Stimulated activated naive B cell treated with anti-CD40 and anti-IgM and Interleukin-4, amounts not matched to agents 10 μg/mL and 1 μg/mL and 100 μg/mL, for 72 hours (primary cell): Measurements from ENCODE around the gene RDH5.

ENCODE experiments used
- ATAC-seq, 2 donors: fragments of 150-1000 bp; cut with Tn5 transposase; replicated peaks; 2 replicates each; pipeline ENCODE4 v1.10.0; 2021; ENCODE audit warnings: moderate library complexity in 1 of 2
- DNase-seq: peaks from one replicate; pipeline ENCODE4 v3.0.0; 2021
- H3K27ac Mint-ChIP-seq: one replicate; pipeline ENCODE4 v1.8.0; 2022; ENCODE audit warnings: mild to moderate bottlenecking, mixed read lengths
- H3K27me3 Mint-ChIP-seq, 2 donors: one replicate each; pipeline ENCODE4 v1.8.0; 2022; ENCODE audit warnings: mixed read lengths in 2 of 2
- H3K36me3 Mint-ChIP-seq, 2 donors: one replicate each; pipeline ENCODE4 v1.8.0; 2022; ENCODE audit warnings: mixed read lengths in 2 of 2, mild to moderate bottlenecking in 1 of 2
- H3K4me1 Mint-ChIP-seq, 2 donors: one replicate each; pipeline ENCODE4 v1.8.0; 2022; ENCODE audit warnings: mixed read lengths in 2 of 2, mild to moderate bottlenecking in 1 of 2
- H3K4me3 Mint-ChIP-seq, 2 donors: one replicate each; pipeline ENCODE4 v1.8.0; 2022; ENCODE audit warnings: mild to moderate bottlenecking in 2 of 2, mixed read lengths in 2 of 2, moderate library complexity in 1 of 2
- H3K9me3 Mint-ChIP-seq, 2 donors: one replicate each; pipeline ENCODE4 v1.8.0; 2022; ENCODE audit warnings: mixed read lengths in 2 of 2, mild to moderate bottlenecking in 1 of 2

Gene RDH5

DNA sequence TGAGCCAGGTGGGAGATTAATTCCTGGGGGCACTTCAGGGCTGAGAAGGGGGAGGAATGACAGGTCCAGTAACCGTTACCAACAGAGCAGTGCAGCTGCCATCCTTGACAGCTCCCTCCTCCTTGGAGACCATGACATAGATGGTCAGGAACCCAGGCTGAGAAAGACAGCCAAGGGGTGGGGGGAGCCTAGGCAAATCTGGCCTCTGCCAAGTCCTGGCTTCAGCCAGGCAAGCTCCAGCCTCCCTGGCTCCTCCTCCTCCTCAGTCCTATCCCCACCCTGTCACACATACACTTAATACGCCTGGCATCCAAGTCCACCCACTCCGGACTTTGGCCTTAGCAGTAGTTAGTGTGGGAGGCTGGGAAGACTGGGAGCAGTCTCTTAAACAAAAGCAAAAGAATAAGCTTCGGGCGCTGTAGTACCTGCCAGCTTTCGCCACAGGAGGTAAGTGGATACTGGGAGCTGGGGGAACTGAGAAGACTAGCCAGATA lies at the start of gene RDH5:
RDH5 (plus strand) TSS at position 323 of the 494 bp plus-strand sequence. CDS start 792 bp downstream, outside the sequence.
- ATAC-seq (no peak), DNase-seq (no peak)
- Mint-ChIP-seq H3K9me3 (no peaks in the 10 kb centered on the region), H3K4me1 (peaks cover 29 to 50% of the 10 kb centered on the region in 2 donors), H3K27me3 (no peaks in the 10 kb centered on the region), H3K27ac (no peak within 1 kb of the TSS), H3K4me3 (no peak within 1 kb of the TSS), H3K36me3 (peaks cover 13 to 23% of the 10 kb centered on the region in 2 donors)

GRCh38 chr12:55671746-55672145 lies 48.4 kb upstream of the RDH5 start:
- ATAC-seq (no peak), DNase-seq (no peak)
- H3K36me3 Mint-ChIP-seq, result peaks cover 0 to 2% of the 10 kb centered on the region in 2 donors
- peaks cover 17 to 18% of the 10 kb centered on the region in 2 donors for H3K4me1 Mint-ChIP-seq
- H3K27ac Mint-ChIP-seq, result no peak overlapping the region
- H3K27me3 Mint-ChIP-seq, result no peaks in the 10 kb centered on the region
- H3K9me3 Mint-ChIP-seq, result no peaks in the 10 kb centered on the region
- no peak overlapping the region for H3K4me3 Mint-ChIP-seq

- Mint-ChIP-seq H3K9me3 (no peaks in the 10 kb centered on the region), H3K4me1 (peaks cover 17 to 18% of the 10 kb centered on the region in 2 donors), H3K4me3 (peak overlapping the region; percentile 4 to 39), H3K27ac (peak overlapping the region; percentile 91), H3K36me3 (peaks cover 0 to 2% of the 10 kb centered on the region in 2 donors), H3K27me3 (no peaks in the 10 kb centered on the region)
- peak; percentile 16 for DNase-seq
- peak; percentile 100 for ATAC-seq
These were observed 46.6 kb upstream of the RDH5 start for GRCh38 chr12:55673638-55674037.

GRCh38 chr12:55675666-55676065 lies 44.5 kb upstream of the RDH5 start:
- Mint-ChIP-seq H3K9me3 (no peaks in the 10 kb centered on the region), H3K27ac (no peak overlapping the region), H3K4me1 (peaks cover 17 to 19% of the 10 kb centered on the region in 2 donors), H3K27me3 (no peaks in the 10 kb centered on the region), H3K36me3 (peaks cover 0 to 2% of the 10 kb centered on the region in 2 donors), H3K4me3 (no peak overlapping the region)
- no peak for ATAC-seq
- DNase-seq, result no peak

DNA sequence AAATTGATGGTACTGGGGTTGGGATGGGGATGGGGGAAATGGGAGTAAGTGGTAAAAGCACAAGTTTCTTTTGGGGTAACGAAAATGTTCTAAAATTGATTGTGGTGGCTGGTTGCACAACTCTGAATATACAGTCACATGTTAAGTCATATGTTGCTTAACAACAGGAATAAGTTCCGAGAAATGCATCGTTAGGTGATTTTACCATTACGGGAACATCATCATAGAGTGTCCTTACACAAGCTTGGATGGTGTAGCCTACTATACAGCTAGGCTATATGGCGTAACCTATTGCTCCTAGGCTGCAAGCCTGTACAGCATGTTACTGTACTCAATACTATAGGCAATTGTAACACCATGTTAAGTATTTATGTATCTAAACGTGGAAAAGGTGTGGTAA lies 43.5 kb upstream of the RDH5 start:
- Mint-ChIP-seq H3K36me3 (peaks cover 0 to 2% of the 10 kb centered on the region in 2 donors), H3K9me3 (no peaks in the 10 kb centered on the region), H3K27me3 (no peaks in the 10 kb centered on the region), H3K4me1 (peaks cover 27 to 30% of the 10 kb centered on the region in 2 donors), H3K4me3 (no peak overlapping the region), H3K27ac (no peak overlapping the region)
- no peak for ATAC-seq
- DNase-seq, result no peak

- Mint-ChIP-seq H3K36me3 (peaks cover 0 to 2% of the 10 kb centered on the region in 2 donors), H3K27me3 (no peaks in the 10 kb centered on the region), H3K9me3 (no peaks in the 10 kb centered on the region), H3K27ac (no peak overlapping the region), H3K4me3 (no peak overlapping the region), H3K4me1 (peaks cover 29 to 40% of the 10 kb centered on the region in 2 donors)
- DNase-seq, result no peak
- no peak for ATAC-seq
These were observed 40.5 kb upstream of the RDH5 start for GRCh38 chr12:55679691-55680090.

GRCh38 chr12:55681142-55682077 lies 38.8 kb upstream of the RDH5 start:
- ATAC-seq (peak; percentile 64 to 68), DNase-seq (no peak)
- Mint-ChIP-seq H3K27me3 (no peaks in the 10 kb centered on the region), H3K9me3 (no peaks in the 10 kb centered on the region), H3K4me3 (peak overlapping the region; percentile 71 to 76), H3K4me1 (peaks cover 25 to 37% of the 10 kb centered on the region in 2 donors), H3K36me3 (no peaks in the 10 kb centered on the region), H3K27ac (peak overlapping the region; percentile 42)

DNA sequence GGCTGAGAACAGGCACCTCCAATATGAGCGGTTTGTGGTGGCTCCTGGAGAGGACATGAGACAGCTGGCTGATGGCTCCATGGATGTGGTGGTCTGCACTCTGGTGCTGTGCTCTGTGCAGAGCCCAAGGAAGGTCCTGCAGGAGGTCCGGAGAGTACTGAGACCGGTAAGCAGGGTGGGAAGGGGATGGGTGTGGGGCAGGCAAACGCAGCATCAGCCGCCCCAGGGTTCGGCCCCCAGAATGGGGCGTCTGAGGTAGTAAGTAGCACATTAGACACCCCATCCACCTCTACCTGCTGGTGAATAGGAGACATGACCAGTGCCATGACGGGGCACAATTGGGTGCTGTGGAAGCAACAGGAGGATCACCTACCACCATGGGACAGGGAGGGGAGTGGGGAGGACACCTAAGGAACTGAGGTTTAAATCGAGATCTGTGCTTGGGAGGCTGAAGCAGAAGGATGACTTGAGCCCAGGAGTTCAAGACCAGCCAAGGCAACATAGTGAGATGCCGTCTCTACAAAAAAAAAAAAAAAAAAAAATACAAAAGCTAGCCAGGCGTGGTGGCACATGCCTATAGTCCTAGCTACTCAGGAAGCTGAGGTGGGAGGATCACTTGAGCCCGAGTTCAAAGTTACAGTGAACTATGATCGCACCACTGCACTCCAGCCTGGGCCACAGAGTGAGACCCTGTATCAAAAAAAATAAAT lies 38.0 kb upstream of the RDH5 start:
- Mint-ChIP-seq H3K27me3 (no peaks in the 10 kb centered on the region), H3K36me3 (no peaks in the 10 kb centered on the region), H3K27ac (peak overlapping the region; percentile 42), H3K9me3 (no peaks in the 10 kb centered on the region), H3K4me3 (peak overlapping the region; percentile 71 to 76), H3K4me1 (peaks cover 27 to 37% of the 10 kb centered on the region in 2 donors)
- DNase-seq (no peak), ATAC-seq (peak; percentile 51 to 57)

DNA sequence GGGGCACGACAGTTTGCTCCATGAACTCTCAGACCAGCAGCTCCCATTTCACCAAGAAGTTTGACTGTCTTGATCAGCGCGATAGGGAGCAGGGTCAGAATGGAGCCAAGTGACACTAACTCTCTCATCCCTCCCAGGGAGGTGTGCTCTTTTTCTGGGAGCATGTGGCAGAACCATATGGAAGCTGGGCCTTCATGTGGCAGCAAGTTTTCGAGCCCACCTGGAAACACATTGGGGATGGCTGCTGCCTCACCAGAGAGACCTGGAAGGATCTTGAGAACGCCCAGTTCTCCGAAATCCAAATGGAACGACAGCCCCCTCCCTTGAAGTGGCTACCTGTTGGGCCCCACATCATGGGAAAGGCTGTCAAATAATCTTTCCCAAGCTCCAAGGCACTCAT lies 36.5 kb upstream of the RDH5 start:
- H3K27me3 Mint-ChIP-seq, result no peaks in the 10 kb centered on the region
- no peaks in the 10 kb centered on the region for H3K9me3 Mint-ChIP-seq
- DNase-seq, result no peak
- peaks cover 32 to 44% of the 10 kb centered on the region in 2 donors for H3K4me1 Mint-ChIP-seq
- no peak overlapping the region for H3K4me3 Mint-ChIP-seq
- no peak overlapping the region for H3K27ac Mint-ChIP-seq
- H3K36me3 Mint-ChIP-seq, result no peaks in the 10 kb centered on the region
- no peak for ATAC-seq

GRCh38 chr12:55684761-55685370 lies 35.3 kb upstream of the RDH5 start:
- ATAC-seq (no peak), DNase-seq (no peak)
- Mint-ChIP-seq H3K4me3 (no peak overlapping the region), H3K4me1 (peaks cover 32 to 44% of the 10 kb centered on the region in 2 donors), H3K36me3 (no peaks in the 10 kb centered on the region), H3K27ac (no peak overlapping the region), H3K27me3 (no peaks in the 10 kb centered on the region), H3K9me3 (no peaks in the 10 kb centered on the region)

- Mint-ChIP-seq H3K36me3 (no peaks in the 10 kb centered on the region), H3K27ac (no peak overlapping the region), H3K9me3 (no peaks in the 10 kb centered on the region), H3K27me3 (no peaks in the 10 kb centered on the region), H3K4me3 (no peak overlapping the region), H3K4me1 (peaks cover 32 to 43% of the 10 kb centered on the region in 2 donors)
- DNase-seq (no peak), ATAC-seq (no peak)
These were observed 34.5 kb upstream of the RDH5 start for GRCh38 chr12:55685671-55686070.

- Mint-ChIP-seq H3K27ac (no peak overlapping the region), H3K4me3 (no peak overlapping the region), H3K27me3 (no peaks in the 10 kb centered on the region), H3K36me3 (no peaks in the 10 kb centered on the region), H3K9me3 (no peaks in the 10 kb centered on the region), H3K4me1 (peaks cover 24 to 34% of the 10 kb centered on the region in 2 donors)
- DNase-seq (no peak), ATAC-seq (no peak)
These were observed 33.7 kb upstream of the RDH5 start for GRCh38 chr12:55686366-55687010.

- Mint-ChIP-seq H3K27me3 (no peaks in the 10 kb centered on the region), H3K27ac (no peak overlapping the region), H3K9me3 (no peaks in the 10 kb centered on the region), H3K4me3 (no peak overlapping the region), H3K4me1 (peaks cover 14 to 22% of the 10 kb centered on the region in 2 donors), H3K36me3 (no peaks in the 10 kb centered on the region)
- ATAC-seq (peak; percentile 64 to 70), DNase-seq (no peak)
These were observed 32.4 kb upstream of the RDH5 start for GRCh38 chr12:55687746-55688145.
